Thoracic aorta (tissue), 2 donors: ENCODE data around the gene PCDHGA7. TPM values are rescaled to one million over a fixed set of nuclear protein-coding genes. Genes with fewer than 3 reads are reported as not detected.
A peak's percentile ranks its signal among the peaks of the same experiment; 100 is the strongest.
"Not testable (repeated sequence)": the region's sequence is repeated elsewhere in the genome, so short reads cannot be mapped to it uniquely, and the experiment has no call there.

Experiments used
- ATAC-seq: fragments of 150-250 bp; one replicate; pipeline ENCODE4 v1.8.0; 2017; ENCODE audit warnings: low read depth; ENCODE audit not compliant: insufficient number of reproducible peaks, low FRiP score
- DNase-seq: peaks from one replicate; pipeline ENCODE4 v3.0.0-alpha.2; 2020; ENCODE audit warnings: low spot score
- H3K27ac ChIP-seq, 2 donors: fragments of 200-600 bp; sonication (generic); 1 replicate in 1 of 2; 2 replicates in 1 of 2; pipeline ENCODE4 v1.5.1; 2016; ENCODE audit warnings: mild to moderate bottlenecking in 2 of 2, moderate library complexity in 2 of 2
- H3K27me3 ChIP-seq: fragments of 200-600 bp; sonication (generic); replicated peaks from 2 replicates; pipeline ENCODE4 v1.6.0; 2016; ENCODE audit warnings: mild to moderate bottlenecking; ENCODE audit not compliant: insufficient read depth
- H3K36me3 ChIP-seq: fragments of 200-600 bp; sonication (generic); one replicate; pipeline ENCODE4 v1.5.1; 2016
- H3K4me1 ChIP-seq, 2 donors: fragments of 200-600 bp; sonication (generic); 1 replicate in 1 of 2; 2 replicates in 1 of 2; pipeline versions ENCODE4 v1.5.1 to v1.6.0; 2016; ENCODE audit warnings: low read depth in 2 of 2, mild to moderate bottlenecking in 1 of 2; ENCODE audit not compliant: control insufficient read depth in 1 of 2
- H3K4me3 ChIP-seq: fragments of 200-600 bp; sonication (generic); 2 replicates; pipeline ENCODE4 v1.5.1; 2016; ENCODE audit warnings: mild to moderate bottlenecking
- H3K9me3 ChIP-seq: fragments of 200-600 bp; sonication (generic); 2 replicates; pipeline ENCODE4 v1.5.1; 2016
- total RNA-seq, 2 donors: library from RNA; depleted of rRNA; stranded (reverse); fragments of >200 nt; gene quantifications; one replicate each; pipeline versions ENCODE4 v1.1.0 to v1.2.3, GENCODE V29; 2016
- TF ChIP-seq, protein P1 (sequence below): fragments of 200-600 bp; sonication (generic); IDR thresholded peaks from one replicate; pipeline ENCODE4 v1.5.1; 2019; ENCODE audit warnings: antibody characterized with exemption

Gene PCDHGA7
- total RNA-seq, 2 donors from 2014 or later = 11.9 to 12.2 TPM

DNA sequence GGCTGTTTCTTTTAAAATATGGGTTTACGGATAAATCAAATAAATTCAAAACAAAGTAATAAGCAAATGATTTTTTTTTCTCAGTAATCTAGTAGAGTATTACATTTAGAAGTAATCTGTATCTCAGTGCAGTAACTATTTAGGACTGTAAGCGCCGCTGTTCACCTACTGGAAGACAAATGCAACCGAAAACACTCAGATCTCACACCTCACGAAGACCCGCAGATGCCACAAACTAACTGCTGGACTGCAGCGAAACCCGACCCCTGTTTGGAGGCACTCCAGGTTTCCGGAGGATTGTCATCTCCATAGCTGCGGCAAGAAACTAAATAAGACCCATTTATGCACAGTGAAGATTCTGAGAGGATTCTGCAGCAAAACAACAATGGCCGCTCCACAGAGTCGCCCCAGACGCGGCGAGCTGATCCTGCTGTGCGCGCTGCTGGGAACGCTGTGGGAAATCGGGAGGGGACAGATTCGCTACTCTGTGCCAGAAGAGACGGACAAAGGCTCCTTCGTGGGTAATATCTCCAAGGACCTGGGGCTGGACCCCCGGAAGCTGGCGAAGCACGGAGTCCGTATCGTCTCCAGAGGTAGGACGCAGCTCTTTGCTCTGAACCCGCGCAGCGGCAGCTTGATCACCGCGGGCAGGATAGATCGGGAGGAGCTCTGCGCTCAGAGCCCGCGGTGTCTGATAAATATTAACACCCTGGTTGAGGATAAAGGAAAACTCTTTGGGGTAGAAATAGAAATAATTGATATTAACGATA, 10.1 kb downstream of the PCDHGA7 start, which contains the start of gene PCDHGA8:
PCDHGA8 (plus strand) TSS at position 205 of the 770 bp plus-strand sequence; CDS start at position 386, 181 bp downstream.
- ATAC-seq = no peak
- no peak for DNase-seq
- H3K4me3 ChIP-seq = peak within 1 kb of the TSS; percentile 32
- H3K27me3 ChIP-seq = no peaks in the 10 kb centered on the region
- TF ChIP-seq, protein P1, sequence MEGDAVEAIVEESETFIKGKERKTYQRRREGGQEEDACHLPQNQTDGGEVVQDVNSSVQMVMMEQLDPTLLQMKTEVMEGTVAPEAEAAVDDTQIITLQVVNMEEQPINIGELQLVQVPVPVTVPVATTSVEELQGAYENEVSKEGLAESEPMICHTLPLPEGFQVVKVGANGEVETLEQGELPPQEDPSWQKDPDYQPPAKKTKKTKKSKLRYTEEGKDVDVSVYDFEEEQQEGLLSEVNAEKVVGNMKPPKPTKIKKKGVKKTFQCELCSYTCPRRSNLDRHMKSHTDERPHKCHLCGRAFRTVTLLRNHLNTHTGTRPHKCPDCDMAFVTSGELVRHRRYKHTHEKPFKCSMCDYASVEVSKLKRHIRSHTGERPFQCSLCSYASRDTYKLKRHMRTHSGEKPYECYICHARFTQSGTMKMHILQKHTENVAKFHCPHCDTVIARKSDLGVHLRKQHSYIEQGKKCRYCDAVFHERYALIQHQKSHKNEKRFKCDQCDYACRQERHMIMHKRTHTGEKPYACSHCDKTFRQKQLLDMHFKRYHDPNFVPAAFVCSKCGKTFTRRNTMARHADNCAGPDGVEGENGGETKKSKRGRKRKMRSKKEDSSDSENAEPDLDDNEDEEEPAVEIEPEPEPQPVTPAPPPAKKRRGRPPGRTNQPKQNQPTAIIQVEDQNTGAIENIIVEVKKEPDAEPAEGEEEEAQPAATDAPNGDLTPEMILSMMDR = no peak
- H3K36me3 ChIP-seq = peaks cover 5% of the 10 kb centered on the region
- H3K9me3 ChIP-seq = peaks cover 91% of the 10 kb centered on the region
- H3K4me1 ChIP-seq = no peaks in the 10 kb centered on the region
- H3K27ac ChIP-seq = no peak within 1 kb of the TSS

DNA sequence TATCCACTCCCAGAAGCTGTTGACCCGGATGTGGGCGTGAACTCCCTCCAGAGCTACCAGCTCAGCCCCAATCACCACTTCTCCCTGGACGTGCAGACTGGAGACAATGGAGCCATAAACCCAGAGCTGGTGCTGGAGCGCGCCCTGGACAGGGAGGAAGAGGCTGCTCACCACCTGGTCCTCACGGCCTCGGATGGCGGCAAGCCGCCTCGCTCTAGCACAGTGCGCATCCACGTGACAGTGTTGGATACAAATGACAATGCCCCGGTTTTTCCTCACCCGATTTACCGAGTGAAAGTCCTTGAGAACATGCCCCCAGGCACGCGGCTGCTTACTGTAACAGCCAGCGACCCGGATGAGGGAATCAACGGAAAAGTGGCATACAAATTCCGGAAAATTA, 10.7 kb downstream of the PCDHGA7 start:
- Histone ChIP-seq H3K36me3 (peaks cover 5% of the 10 kb centered on the region), H3K9me3 (peaks cover 93% of the 10 kb centered on the region), H3K4me3 (peak overlapping the region; percentile 23), H3K27me3 (no peaks in the 10 kb centered on the region), H3K4me1 (no peaks in the 10 kb centered on the region), H3K27ac (no peak overlapping the region)
- ATAC-seq (no peak), DNase-seq (no peak)
- TF ChIP-seq, protein P1 = no peak

DNA sequence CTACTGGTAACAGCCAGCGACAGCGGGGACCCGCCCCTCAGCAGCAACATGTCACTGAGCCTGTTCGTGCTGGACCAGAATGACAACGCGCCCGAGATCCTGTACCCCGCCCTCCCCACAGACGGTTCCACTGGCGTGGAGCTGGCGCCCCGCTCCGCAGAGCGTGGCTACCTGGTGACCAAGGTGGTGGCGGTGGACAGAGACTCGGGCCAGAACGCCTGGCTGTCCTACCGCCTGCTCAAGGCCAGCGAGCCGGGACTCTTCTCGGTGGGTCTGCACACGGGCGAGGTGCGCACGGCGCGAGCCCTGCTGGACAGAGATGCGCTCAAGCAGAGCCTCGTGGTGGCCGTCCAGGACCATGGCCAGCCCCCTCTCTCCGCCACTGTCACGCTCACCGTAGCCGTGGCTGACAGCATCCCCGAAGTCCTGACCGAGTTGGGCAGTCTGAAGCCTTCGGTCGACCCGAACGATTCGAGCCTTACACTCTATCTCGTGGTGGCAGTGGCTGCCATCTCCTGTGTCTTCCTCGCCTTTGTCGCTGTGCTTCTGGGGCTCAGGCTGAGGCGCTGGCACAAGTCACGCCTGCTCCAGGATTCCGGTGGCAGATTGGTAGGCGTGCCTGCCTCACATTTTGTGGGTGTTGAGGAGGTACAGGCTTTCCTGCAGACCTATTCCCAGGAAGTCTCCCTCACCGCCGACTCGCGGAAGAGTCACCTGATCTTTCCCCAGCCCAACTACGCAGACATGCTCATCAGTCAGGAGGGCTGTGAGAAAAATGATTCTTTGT, 12.1 kb downstream of the PCDHGA7 start:
- not testable (repeated sequence) for H3K27ac ChIP-seq, ATAC-seq, DNase-seq

DNA sequence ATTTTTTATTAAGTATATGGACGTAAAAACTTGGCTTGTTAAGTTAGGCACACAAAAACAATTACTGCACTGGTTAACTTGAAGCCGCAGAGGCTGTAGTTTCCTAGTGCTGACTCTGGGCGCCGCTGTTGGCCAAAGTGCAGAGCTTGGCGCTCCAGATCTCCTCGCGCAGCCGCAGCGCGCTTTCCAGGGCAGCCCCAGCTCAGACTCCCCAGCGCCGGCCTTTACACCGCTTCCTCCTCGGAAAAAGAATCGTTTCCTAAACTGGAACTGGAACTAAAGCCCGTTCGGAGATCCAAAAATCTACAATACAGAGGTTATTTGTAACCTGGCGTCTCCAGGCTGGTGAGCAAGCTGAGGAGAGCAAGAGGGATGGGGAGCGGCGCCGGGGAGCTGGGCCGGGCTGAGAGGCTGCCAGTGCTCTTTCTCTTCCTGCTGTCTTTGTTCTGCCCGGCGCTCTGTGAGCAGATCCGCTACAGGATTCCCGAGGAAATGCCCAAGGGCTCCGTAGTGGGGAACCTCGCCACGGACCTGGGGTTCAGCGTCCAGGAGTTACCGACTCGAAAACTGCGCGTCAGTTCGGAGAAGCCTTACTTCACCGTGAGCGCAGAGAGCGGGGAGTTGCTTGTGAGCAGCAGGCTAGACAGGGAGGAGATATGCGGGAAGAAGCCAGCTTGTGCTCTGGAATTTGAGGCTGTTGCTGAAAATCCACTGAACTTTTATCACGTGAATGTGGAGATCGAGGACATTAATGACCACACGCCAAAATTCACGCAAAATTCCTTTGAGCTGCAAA, 15.4 kb downstream of the PCDHGA7 start, which contains the start of gene PCDHGB5:
PCDHGB5 (plus strand) TSS at position 192 of the 796 bp plus-strand sequence; CDS start at position 373, 181 bp downstream.
- not testable (repeated sequence) for ATAC-seq, H3K27me3 ChIP-seq, H3K36me3 ChIP-seq, DNase-seq, H3K27ac ChIP-seq, H3K4me1 ChIP-seq
- Histone ChIP-seq H3K4me3 (peak within 1 kb of the TSS; percentile 47), H3K9me3 (peaks cover 88% of the 10 kb centered on the region)
- TF ChIP-seq, protein P1 = peak; percentile 29

More for the DNA sequence above, 12.1 kb downstream of the PCDHGA7 start:
- not testable (repeated sequence) for H3K27me3 ChIP-seq, H3K4me3 ChIP-seq, H3K4me1 ChIP-seq, H3K36me3 ChIP-seq
- H3K9me3 ChIP-seq = peaks cover 92% of the 10 kb centered on the region

DNA sequence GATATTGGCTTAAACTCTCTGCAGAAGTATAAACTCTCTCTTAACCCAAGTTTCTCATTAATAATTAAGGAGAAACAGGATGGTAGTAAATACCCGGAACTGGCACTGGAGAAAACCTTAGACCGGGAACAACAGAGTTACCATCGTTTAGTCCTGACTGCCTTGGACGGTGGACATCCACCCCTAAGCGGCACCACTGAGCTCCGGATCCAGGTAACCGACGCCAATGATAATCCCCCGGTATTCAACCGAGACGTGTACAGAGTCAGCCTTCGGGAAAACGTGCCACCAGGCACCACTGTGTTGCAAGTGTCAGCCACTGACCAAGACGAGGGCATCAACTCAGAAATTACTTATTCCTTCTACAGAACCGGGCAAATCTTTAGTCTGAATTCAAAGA, 16.1 kb downstream of the PCDHGA7 start:
- Histone ChIP-seq H3K27me3 (no peaks in the 10 kb centered on the region), H3K4me3 (peak overlapping the region; percentile 33), H3K36me3 (no peaks in the 10 kb centered on the region), H3K27ac (no peak overlapping the region), H3K4me1 (no peaks in the 10 kb centered on the region), H3K9me3 (peaks cover 88% of the 10 kb centered on the region)
- TF ChIP-seq, protein P1 = no peak
- no peak for ATAC-seq
- DNase-seq = no peak
